MCF 10A (cell line): ENCODE data around the gene CAMTA1. TPM values are rescaled to one million over a fixed set of nuclear protein-coding genes. Genes with fewer than 3 reads are reported as not detected.

Experiments used
- BruUV-seq: library from RNA; stranded (reverse); fragments of 400-500 nt; replicated peaks from 2 replicates; lab custom pipeline; 2021; lab: Mats Ljungman, UMichigan
- CTCF ChIA-PET: fragments of 300-600 bp; sonication (Branson Sonifier 250); formaldehyde crosslinking; extraction: SDS; loops from one replicate; lab custom pipeline; 2021; ENCODE audit warnings: antibody characterized with exemption, inconsistent platforms; lab: Yijun Ruan, JAX
- POLR2A ChIA-PET: fragments of 300-600, 350-650 bp; sonication (Branson Sonifier 250); formaldehyde crosslinking; extraction: SDS; loops from one replicate; lab custom pipeline; 2020; ENCODE audit warnings: antibody characterized with exemption, inconsistent platforms; lab: Yijun Ruan, JAX
- DNase-seq: peaks from one replicate; pipeline ENCODE4 v3.0.0-alpha.2; 2018; ENCODE audit not compliant: unreplicated experiment
- H3K27ac Mint-ChIP-seq: one replicate; pipeline ENCODE4 v1.8.0; 2022; ENCODE audit warnings: mild to moderate bottlenecking, low read depth, mixed read lengths; ENCODE audit not compliant: unreplicated experiment
- H3K27me3 Mint-ChIP-seq: one replicate; pipeline ENCODE4 v1.8.0; 2022; ENCODE audit warnings: mixed read lengths; ENCODE audit not compliant: insufficient read depth, unreplicated experiment
- H3K36me3 Mint-ChIP-seq: one replicate; pipeline ENCODE4 v1.8.0; 2022; ENCODE audit warnings: mild to moderate bottlenecking, moderate library complexity, mixed read lengths; ENCODE audit not compliant: insufficient read depth, unreplicated experiment
- H3K4me1 Mint-ChIP-seq: one replicate; pipeline ENCODE4 v1.8.0; 2022; ENCODE audit warnings: mixed read lengths; ENCODE audit not compliant: insufficient read depth, unreplicated experiment
- H3K4me3 Mint-ChIP-seq: one replicate; pipeline ENCODE4 v1.8.0; 2022; ENCODE audit warnings: mild to moderate bottlenecking, moderate library complexity, mixed read lengths; ENCODE audit not compliant: unreplicated experiment
- H3K9me3 Mint-ChIP-seq: one replicate; pipeline ENCODE4 v1.8.0; 2022; ENCODE audit warnings: mixed read lengths; ENCODE audit not compliant: unreplicated experiment
- CTCF ChIP-seq: fragments of 200-600 bp; IDR thresholded peaks from one replicate; pipeline ENCODE4 v1.8.0; 2022; ENCODE audit warnings: antibody characterized with exemption, mild to moderate bottlenecking; ENCODE audit not compliant: unreplicated experiment
- intact Hi-C: fragments of 100-400 bp; cut with micrococcal nuclease; formaldehyde crosslinking; loops from 2 replicates; pipeline ENCODE4 v1.14.1; 2022
- total RNA-seq: library from RNA; stranded (reverse); gene quantifications from 2 replicates; pipeline ENCODE4 v1.2.3, GENCODE V29; 2022

CAMTA1 gene
- total RNA-seq, 1 experiment from 2014 or later, result 74.1 TPM

- BruUV-seq, result no TSS peak
- no peak for TF ChIP-seq CTCF
- peak; percentile 28 for DNase-seq
- Mint-ChIP-seq H3K4me3 (no peak overlapping the region), H3K9me3 (peaks cover 7% of the 10 kb centered on the region), H3K27me3 (no peaks in the 10 kb centered on the region), H3K4me1 (peaks cover 24% of the 10 kb centered on the region), H3K27ac (peak overlapping the region; percentile 79), H3K36me3 (no peaks in the 10 kb centered on the region)
- intact Hi-C loops, result no loop called here
- POLR2A ChIA-PET, result interaction anchor here (0.5 to 1.7 kb wide), 4 partner anchors 13 to 249 kb away, joined by 4 to 9 read pairs (median 7); no protein-coding TSS in a partner anchor
- CTCF ChIA-PET, result interaction anchor here (0.7 kb wide), 1 partner anchor 1420 kb away, joined by 3 read pairs; no protein-coding TSS in a partner anchor
These were observed 513.5 kb downstream of the CAMTA1 start for GRCh38 chr1:7298749-7299151.

GRCh38 chr1:7299329-7299799 is 514.1 kb downstream of the CAMTA1 start:
- POLR2A ChIA-PET, result interaction anchor here (0.8 to 1.7 kb wide), 6 partner anchors 14 to 248 kb away, joined by 3 to 8 read pairs (median 4); no protein-coding TSS in a partner anchor
- TF ChIP-seq CTCF, result no peak
- BruUV-seq, result no TSS peak
- CTCF ChIA-PET, result interaction anchor here (0.6 kb wide), 1 partner anchor 1679 kb away, joined by 3 read pairs; no protein-coding TSS in a partner anchor
- Mint-ChIP-seq H3K36me3 (no peaks in the 10 kb centered on the region), H3K4me1 (peaks cover 24% of the 10 kb centered on the region), H3K27me3 (no peaks in the 10 kb centered on the region), H3K4me3 (peak overlapping the region; percentile 40), H3K9me3 (peaks cover 7% of the 10 kb centered on the region), H3K27ac (peak overlapping the region; percentile 79)
- DNase-seq, result peak; percentile 92
- intact Hi-C loops, result no loop called here

GRCh38 chr1:7299994-7300393 is 514.7 kb downstream of the CAMTA1 start:
- Mint-ChIP-seq H3K27me3 (no peaks in the 10 kb centered on the region), H3K4me3 (no peak overlapping the region), H3K9me3 (peaks cover 7% of the 10 kb centered on the region), H3K27ac (peak overlapping the region; percentile 79), H3K36me3 (no peaks in the 10 kb centered on the region), H3K4me1 (peaks cover 24% of the 10 kb centered on the region)
- no TSS peak for BruUV-seq
- no peak for TF ChIP-seq CTCF
- peak; percentile 40 for DNase-seq
- ChIA-PET CTCF (interaction anchor here (0.9 kb wide), 1 partner anchor 230 kb away, joined by 3 read pairs; no protein-coding TSS in a partner anchor), POLR2A (interaction anchor here (0.8 to 1.7 kb wide), 6 partner anchors 13 to 76 kb away, joined by 3 to 8 read pairs (median 3); no protein-coding TSS in a partner anchor)
- intact Hi-C loops, result no loop called here

- Mint-ChIP-seq H3K4me3 (no peak overlapping the region), H3K27me3 (no peaks in the 10 kb centered on the region), H3K36me3 (no peaks in the 10 kb centered on the region), H3K4me1 (peaks cover 24% of the 10 kb centered on the region), H3K27ac (no peak overlapping the region), H3K9me3 (peaks cover 7% of the 10 kb centered on the region)
- DNase-seq, result peak; percentile 73
- intact Hi-C loops, result no loop called here
- no peak for TF ChIP-seq CTCF
- POLR2A ChIA-PET, result interaction anchor here (0.7 to 1.3 kb wide), 6 partner anchors 10 to 39 kb away, joined by 3 to 4 read pairs (median 3); no protein-coding TSS in a partner anchor
- CTCF ChIA-PET, result interaction anchor here (0.6 to 0.9 kb wide), 3 partner anchors 231 to 346 kb away, joined by 3 to 5 read pairs (median 3); no protein-coding TSS in a partner anchor
- BruUV-seq, result no TSS peak
These were observed 515.8 kb downstream of the CAMTA1 start for GRCh38 chr1:7300893-7301663.
